Middle frontal gyrus (tissue), 1 donor: ENCODE data around the gene IL1RAPL2.

Experiments
- DNase-seq: peaks from one replicate; pipeline ENCODE4 v3.0.0-alpha.2; 2015; ENCODE audit warnings: low spot score; ENCODE audit errors: extremely low spot score

IL1RAPL2 gene

DNA sequence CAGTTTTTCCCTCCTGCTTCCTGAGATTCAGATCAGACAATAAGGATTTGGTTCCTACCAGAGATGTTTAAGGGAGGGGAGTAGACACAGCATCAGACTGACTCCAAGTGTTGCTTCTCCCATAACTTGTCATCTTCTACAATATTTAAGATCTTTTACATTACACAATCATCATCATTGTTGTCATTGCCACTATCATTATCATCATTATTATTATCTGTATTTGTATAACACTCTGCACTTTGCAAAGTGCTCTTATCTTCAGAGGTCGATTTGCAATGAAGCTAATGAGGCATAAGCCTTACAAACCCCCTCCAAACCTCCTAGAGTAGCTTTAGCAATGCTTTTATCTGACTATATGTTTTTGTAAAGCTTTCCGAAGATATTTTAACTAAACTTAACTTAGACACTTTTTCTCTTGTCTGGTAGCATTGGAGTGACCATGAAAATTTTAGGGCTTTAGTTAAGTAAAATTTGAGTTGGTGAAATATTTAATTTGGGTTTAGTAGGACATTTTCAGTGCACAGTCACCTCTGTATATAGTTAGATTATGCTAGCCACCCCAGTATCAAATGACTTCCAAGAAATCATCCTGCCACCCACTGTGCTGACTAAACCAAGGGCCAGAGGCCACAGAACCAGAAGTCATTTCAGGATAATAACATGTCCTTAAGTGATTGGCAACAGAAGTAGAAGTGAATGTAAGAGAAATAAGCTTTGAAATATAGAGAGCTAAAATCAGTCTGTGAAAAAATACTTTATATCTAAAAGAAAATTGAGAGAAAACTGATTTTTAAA is 1132.2 kb downstream of the IL1RAPL2 start:
- no peak for DNase-seq

DNA sequence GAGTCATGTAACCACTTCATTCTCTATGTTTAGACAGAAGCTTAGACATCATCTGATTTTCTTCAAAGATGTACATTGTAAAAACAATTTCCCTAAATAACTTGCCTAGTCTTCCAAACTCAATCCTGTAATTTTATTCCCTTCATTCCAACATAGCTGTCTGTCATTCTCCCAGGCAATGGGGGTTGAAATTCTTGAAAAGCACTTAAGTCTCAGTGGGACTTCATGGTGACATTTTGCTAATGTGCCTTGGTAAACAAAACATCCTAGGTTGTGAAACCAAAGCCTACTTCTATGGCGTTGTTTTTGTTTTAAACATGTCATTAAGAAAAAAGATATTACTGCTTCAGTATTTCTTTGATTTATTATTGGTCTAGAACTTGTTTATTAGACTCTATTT is 1134.3 kb downstream of the IL1RAPL2 start:
- no peak for DNase-seq

DNA sequence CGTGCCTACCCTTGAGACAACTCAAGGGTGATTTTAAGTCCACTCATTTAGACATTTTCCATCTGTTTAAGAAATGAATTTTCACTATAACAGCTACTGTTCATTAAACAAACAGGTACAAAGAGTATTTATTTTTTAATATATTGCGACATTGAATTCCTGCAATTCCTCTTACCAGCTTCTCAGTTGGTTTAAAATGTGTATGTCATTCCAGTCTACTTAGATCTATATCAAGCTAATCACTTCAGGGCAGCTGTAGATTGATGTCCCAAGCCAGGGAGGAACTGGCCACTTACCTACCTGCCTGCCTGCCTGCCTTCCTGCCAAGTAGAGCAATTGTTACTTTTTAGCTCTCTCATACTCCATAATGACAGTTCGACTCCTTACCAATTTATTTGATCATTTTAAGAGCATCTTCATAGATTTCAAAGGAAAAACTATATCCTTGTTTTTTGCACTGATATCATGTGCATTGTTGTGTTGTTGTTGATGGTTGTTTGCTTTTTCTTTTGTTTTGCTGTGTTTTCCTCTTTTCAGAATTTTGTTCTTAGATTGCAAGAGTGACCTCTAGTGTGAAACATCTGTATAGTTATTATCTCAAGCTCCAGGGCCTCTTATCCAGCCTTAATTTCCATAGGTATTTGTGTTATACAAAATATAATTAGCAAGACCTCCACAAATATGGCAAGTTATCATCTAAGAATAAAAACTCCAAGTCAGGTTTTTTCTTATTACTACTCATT is 1135.5 kb downstream of the IL1RAPL2 start:
- DNase-seq: no peak

DNA sequence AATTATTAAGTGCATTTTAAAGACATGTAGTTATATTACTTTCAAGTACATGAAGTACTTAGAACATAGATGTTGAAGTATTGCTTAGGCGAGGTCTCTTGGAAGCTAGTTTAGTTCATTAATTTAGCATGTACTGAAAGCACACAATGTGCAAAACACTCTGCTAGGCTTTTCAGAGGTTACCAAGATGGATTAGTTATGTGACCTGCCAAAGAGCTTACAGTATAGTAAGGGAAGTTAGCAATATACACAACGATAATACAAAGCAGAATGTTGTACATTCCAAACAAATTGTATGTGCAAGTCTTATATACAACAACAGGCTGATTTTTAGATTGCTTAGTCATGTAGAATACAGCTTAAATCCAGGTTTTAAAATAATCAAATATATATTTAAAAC is 1137.9 kb downstream of the IL1RAPL2 start:
- DNase-seq: no peak

DNA sequence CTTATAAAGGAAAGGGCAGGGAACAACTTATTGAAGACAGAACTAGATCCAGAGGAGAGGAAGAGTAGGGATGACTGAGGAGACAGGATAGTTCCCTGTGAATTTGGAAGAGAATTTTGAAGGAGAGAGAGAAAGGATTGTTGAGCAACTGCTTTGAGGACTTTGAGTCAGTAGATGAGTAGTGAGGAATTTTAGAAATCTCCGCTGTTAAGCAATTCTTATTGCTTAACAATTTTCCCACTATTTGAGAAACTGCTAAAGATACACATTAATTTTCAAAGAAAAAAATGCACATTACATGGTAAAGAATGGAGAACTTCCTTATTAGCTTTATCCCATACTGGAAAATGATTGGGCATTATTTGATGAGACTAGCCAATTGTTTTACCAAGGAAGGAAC is 1140.0 kb downstream of the IL1RAPL2 start:
- no peak for DNase-seq

DNA sequence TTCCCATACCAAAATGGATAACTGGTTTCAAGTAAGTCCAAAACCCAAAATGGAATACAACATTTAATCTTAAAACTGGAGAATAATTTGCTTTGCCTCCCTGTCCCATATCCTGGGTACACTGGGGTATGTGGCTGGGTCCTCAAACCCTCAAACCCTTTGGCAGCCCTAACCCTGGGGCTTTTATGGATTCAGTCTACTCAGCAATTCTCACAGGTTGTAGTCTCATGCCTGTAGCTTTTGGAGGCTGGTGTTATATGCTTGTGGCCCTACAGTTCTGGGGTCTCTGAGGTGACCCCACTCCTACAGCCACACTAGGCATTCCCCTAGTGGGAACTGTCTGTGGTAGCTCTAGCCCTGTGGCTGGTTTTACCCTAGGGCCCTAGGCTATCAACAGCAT is 1145.8 kb downstream of the IL1RAPL2 start:
- no peak for DNase-seq

DNA sequence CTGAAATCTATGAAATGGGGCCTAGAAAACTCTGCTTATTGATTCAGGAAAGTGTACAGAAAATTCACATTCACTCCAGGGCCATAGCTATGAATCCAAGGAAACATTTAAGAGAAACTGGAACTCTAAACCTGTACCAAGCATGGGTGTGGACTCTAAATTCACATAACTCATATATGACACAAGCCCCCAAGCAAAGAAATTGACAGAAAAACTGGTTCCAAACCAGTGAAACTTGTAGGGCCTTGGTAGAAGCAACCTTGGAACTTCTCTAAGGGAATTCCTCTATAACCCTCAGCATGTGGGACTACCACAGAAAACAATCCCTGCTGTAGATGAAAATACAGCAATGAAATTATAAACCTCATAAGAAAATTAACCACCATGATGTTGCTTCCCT is 1149.7 kb downstream of the IL1RAPL2 start:
- DNase-seq: no peak

DNA sequence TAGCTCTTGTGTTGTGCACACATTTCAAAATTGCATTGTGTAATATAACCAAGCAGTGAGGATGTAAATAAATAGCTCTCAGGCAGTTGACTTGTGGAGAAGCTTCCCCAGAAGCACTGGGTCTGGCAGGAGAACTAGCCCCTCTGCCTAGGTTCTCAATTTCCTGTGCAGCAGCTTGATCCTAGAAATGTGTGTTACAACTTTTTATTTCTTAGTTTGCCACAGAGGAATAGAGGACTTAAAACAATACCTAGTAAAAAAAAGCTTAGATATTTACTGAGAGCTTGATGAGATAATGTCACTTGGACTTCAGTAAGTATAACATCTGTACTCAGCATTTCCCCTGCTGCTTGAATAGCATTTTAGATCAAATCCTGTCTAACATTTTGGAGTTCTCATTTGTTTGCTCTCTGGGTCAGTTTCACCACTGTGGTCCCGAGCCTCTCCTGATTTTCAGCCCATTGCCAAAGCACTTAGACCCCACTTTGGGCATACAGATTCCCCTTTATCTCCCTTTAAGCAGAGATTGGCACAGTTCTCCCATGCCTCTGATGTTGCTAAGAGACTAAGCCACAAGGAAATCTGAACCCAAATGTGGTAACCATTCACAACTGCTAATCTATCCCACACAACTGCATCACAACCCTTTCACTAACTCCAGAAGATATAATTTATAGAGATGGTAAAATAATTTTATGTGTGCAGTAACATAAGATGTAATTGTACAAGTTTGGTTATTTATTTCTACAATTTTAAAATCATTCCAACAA is 1158.2 kb downstream of the IL1RAPL2 start:
- no peak for DNase-seq

DNA sequence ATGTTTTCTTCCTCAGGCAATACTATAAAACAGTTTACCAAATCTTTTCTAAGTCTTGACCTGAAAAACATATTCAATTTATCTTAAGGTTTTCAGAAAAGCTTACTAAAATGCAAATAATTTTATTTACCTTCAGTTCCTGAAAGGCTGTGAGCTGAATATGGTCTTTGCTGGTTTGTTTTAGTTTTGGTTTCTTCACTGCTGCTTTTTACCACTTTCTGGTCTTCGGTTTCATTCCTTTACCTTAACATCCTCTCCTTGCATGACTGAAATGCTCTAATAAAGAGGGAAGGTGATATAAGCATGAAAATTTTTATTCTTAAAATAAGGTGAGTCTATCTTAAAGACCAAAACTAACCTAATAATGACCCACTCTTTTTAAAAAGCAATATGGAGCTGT is 1159.2 kb downstream of the IL1RAPL2 start:
- no peak for DNase-seq

DNA sequence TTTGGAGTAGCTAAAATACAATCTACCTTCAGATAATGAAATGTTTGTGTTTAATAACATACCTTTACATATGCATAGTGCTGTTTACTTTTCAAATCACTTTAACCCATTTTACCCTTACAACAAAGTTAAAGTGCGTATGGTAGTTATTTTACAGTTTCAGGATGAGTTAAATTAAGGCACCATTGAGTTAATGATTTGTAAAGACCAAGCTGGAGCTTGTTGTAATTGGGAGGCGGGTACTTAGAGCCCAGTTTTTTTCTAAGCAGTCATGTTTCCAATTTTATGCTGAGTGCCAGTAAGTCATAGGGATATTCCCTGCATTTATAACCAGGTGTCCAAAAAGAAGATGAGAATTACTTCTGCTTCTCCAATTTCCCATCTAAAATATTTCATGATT is 1172.2 kb downstream of the IL1RAPL2 start:
- DNase-seq: no peak

DNA sequence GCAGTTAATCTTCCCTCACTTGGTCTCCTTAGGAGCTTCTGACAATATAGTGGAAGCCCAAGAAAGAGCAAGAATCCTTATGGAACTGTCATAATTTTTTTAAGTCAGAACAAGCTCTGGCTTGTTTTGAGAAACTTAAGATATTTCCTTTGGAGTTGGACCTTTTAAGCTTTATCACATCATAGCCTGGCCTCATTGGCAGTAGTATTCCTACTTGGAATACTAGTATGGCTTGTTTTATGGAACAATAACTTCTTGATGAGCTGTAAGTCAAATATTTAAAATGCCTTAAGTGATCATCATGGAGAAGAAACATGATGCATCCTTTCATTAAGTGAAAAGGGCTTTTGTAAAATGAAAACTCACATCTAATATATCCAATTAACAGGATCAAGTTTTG is 1178.3 kb downstream of the IL1RAPL2 start:
- no peak for DNase-seq

DNA sequence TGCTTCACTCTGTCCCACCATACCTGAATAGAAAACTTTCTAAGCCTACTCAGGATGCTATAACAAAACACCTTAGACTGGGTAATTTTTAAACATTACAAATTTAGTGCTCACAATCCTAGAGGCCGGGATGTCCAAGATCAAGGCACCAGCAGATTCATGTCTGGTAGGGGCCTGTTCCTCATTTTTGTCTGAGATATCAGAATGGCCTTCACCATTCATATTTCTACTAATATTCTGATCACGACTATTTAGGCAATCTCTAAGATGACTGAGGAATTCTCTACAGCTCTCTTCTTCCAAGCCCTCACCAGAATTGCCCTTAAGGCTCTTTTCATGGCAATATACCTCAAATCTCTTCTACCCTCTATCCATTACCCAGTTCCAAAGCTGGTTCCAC is 1178.9 kb downstream of the IL1RAPL2 start:
- no peak for DNase-seq

DNA sequence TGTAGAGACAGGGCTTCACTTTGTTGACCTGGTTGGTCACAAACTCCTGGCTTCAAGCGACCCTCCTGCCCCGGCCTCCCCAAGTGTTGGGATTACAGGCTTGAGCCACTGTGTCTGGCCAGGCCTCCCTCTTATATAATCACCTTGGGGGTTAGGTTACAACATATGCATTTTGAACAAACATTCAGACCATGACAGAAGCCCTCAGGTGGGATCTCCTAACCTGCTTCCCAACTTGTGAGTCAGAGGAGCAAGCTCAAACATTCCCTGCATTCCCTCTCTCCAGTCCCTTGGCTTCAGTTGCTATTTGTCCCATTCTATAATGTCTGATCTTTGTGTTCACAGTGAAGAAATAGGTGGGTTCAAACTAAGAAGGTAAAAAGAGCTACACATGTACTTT is 1179.9 kb downstream of the IL1RAPL2 start:
- DNase-seq: no peak

DNA sequence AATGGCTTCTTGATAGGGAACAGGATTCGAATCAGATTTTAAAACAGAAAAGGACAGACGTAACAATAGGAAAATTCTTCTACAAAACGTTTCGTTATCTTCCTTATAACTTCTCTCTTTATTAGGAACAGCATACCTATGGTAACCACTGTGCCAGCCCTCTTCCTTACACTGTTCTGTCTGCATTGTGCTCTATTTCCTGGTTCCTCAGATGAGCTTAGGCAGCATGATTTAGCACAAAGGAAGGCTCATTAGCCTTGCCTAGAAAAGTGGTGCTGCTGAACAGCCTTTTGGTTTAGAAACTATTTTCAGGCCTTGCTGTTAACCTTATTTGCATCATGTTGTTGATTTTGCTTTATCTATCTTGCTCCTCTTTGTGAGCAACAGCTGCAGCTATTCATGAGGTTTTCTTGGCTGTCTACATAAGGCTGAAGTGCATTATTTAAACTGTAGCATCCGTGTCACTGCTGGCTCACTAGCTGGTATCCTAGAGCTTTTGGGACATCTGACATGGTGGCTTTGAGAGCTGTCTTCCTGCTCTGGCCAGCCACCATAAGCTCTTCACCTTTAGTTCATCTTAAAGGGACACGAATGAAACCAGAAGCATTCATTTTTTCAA is 1186.4 kb downstream of the IL1RAPL2 start:
- DNase-seq: no peak

DNA sequence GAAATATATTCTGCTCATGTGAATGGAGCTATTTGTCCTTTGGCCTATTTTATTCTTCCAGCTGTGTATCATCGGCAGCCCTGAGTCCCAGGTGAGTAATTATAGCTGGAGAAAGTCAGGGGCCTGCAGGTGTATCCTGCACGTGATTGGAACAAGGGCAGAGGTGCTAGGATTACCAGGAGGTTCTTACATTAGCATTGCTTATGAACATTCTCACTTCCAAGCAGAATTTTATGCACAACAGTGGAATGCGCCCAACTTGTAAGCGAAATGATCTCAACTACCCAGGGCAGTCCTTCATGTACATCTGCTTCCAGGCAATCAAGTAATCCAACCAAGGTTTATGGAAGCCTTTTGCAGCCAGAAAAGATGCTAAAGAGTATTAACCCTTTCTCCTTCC is 1187.4 kb downstream of the IL1RAPL2 start:
- no peak for DNase-seq

DNA sequence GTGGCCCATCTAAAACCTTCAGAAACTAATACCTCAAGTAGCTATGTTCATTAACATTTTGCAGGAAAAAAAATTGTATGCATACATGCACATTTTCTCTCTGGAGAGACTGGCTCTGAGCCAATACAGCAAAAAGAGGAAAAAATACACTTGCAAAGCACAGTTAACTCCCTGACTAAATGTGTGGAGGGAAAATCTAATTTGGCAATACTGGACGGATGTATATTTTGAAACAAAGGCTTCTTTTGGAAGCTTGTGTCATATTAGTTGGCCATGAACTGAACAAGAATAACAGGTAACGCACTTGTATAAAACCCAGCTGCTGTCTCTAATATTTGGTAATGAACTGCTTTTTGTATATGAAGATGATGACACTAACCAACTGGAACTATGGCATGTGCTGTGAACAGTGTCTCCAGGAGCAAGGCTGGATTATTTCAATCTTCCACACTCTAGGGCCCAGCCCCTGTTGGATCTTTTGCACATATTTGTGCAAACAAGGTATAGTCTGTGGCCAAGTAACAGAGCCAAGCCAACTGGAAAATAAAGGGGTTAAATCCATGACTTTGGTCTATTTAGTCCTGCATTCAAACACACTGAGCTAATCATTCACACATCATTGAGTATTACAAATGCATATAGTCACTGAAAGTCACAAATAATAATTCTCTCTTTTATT is 1188.4 kb downstream of the IL1RAPL2 start:
- DNase-seq: no peak

DNA sequence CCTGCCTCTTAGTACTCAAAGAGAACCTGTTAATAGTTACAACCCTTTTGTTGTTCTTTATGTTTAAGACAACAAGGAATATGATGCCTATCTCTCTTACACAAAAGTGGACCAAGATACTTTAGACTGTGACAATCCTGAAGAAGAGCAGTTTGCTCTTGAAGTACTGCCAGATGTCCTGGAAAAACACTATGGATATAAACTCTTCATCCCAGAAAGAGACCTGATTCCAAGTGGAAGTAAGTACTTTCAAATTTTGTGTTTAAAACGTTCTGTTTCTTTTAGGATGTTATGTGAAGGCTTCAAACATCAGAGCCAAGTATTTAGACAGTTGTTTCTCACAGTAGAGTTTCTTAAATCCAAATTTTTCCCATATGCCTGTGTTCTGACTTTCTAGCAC is 1189.1 kb downstream of the IL1RAPL2 start:
- no peak for DNase-seq

DNA sequence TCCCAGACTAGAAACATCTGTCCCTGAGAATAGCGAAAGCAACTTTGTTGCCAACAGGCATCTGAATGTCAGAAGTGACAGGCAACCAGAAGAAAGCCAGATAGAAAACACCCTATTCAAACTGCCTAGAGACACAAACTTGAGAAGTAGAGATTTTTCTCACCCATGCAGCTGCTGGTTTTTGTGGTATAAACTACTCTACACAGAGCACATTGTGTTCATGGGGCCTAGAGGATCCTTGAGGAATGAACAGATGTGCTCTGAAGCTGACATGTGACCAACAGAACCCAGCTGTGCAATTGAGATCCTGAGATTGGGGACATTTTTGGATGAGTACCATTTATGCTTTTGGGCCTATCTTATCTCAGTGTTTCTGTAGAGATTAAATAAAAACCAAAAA is 1192.8 kb downstream of the IL1RAPL2 start:
- no peak for DNase-seq

DNA sequence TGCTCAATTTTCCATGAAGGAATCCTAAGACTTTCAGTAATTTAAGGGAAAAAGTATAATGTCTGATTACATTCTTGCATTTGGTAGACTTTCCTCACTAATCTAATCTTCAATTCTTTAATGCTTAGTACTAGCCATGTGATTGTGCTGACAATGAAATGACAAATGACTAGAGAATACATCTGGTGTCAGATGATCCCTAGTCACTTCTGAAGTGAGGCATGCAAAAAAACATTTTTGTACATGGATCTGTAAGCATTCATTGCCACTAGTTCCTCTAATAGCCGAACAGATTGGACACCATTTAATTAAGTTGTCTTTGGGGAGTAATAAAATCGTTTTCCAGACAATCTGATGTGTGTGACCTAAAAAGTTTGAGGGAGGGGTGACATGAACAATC is 1193.6 kb downstream of the IL1RAPL2 start:
- no peak for DNase-seq

DNA sequence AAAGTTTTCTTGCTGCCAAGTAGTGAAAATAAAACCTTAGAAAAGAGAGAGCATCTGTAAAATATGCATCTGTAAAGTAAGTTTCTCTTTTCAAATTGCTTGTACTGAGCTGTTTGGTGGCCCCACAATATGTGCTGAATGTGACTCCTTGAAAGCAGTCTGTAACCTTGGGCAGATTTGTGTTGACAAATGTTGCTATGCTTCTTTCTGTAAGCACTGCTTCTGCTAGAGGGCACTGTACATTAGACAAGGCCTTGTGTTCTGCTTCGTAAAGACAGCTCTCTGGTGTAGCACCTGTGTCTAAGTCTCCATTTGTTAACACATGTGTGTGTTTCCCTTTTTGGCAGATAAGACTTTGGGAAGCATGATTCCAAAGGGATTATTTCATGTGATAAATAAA is 1199.7 kb downstream of the IL1RAPL2 start:
- DNase-seq: no peak

DNA sequence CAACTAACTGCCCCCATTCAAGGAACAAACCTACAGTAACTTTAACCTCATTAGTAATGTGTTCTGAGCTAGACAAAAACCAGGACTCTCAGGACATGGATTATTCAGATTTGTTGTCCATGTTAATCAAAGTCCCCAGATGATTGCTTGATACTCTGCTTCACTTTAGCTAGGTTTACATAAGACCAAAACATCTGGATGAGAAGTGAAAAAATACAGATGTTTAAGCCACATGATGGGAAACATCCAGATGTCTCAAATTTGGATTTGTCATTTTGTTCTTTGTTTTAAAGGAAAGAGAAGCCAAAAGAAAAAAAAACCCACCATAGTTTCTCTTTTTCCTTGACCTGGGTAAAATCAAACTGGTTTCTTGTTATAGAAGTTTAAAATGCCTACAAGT is 1207.8 kb downstream of the IL1RAPL2 start:
- DNase-seq: no peak
